ENCODE data around the gene LPIN1. TPM values are rescaled to one million over a fixed set of nuclear protein-coding genes. Genes with fewer than 3 reads are reported as not detected.

LPIN1 gene
- total and polyA plus RNA-seq, 2 of the 13 experiments (the other 11 are each of a cell fraction or from before 2014, with no cell fraction given) = 9.7 to 19.4 TPM

GRCh38 chr2:11748018-11748860 is 1.8 kb downstream of the LPIN1 start (continued):
- TF ChIP-seq HNF1A (IDR thresholded peaks at IDR 0.05; ENCODE audit: low read depth) (no peak), HNF1A (CRISPR knock-in tag; IDR thresholded peaks at IDR 0.05; ENCODE audit: borderline replicate concordance) (no peak), ZNF883 (CRISPR knock-in tag; IDR thresholded peaks at IDR 0.05; ENCODE audit: not compliant biosample characterization) (peak; percentile 7), ZNF460 (CRISPR knock-in tag; IDR thresholded peaks at IDR 0.05; ENCODE audit: borderline replicate concordance) (no peak)

- no TSS peak for BruUV-seq (replicated peaks)
- no peak for FAIRE-seq
- Histone ChIP-seq H3K9ac (ENCODE audit: insufficient read depth, low read depth, low read length) (no peak overlapping the region), H2AFZ (ENCODE audit: low read length) (no peak overlapping the region), H3K79me2 (ENCODE audit: insufficient read depth, low read length) (peaks cover 47% of the 10 kb centered on the region), H3K4me3 (replicated peaks in 1 of 3; ENCODE audit: insufficient read depth in 1 of 3, low read depth in 2 of 3, low read length in 3 of 3) (peak overlapping the region in 1 of 3 experiments; percentile 96; a peak in 1 of 6 replicates), H3K4me1 (ENCODE audit: insufficient read depth, low read length) (peaks cover 47% of the 10 kb centered on the region), H3K36me3 (replicated peaks in 1 of 2; ENCODE audit: control insufficient read depth in 1 of 2, insufficient read depth in 2 of 2, low read length in 2 of 2) (no peaks in the 10 kb centered on the region), H4K20me1 (ENCODE audit: insufficient read depth, low read length) (no peaks in the 10 kb centered on the region; the same call in 1 of the 2 replicates), H3K4me2 (ENCODE audit: low read depth, low read length) (peak overlapping the region; percentile 98; the same call in 1 of the 2 replicates), H3K27me3 (ENCODE audit: control insufficient read depth in 1 of 2, insufficient read depth in 2 of 2, low read length in 2 of 2) (no peaks in the 10 kb centered on the region; a peak in 1 of 5 replicates), H3K9me3 (ENCODE audit: low read length) (no peaks in the 10 kb centered on the region), H3K27ac (ENCODE audit: extremely low read length, insufficient read depth, low read length) (no peak overlapping the region)
- no peak for ATAC-seq
- ChIA-PET POLR2A (no interaction called here), CTCF (ENCODE audit: low intra/inter-chr PET ratio, low total read pairs) (no interaction called here)
- no peak for DNase-seq (ENCODE audit: low spot score)
- WGBS (ENCODE audit: low lambda C conversion rate) = 85% methylated on average over 11 of the region's 13 CpGs
- intact Hi-C loops (cut with micrococcal nuclease; ENCODE audit: unreplicated experiment) (loop anchor here (10.0 kb wide), 1 partner anchor 1256 kb away; no protein-coding TSS in a partner anchor), in situ Hi-C loops (cut with HindIII; ENCODE audit: extremely low pct_ligation_motif_present, low pct_unique_long_range_greater_than_20kb) (no loop called here)
- TF ChIP-seq TBP (CRISPR knock-in tag; IDR thresholded peaks at IDR 0.05) = no peak
- no peak for TF ChIP-seq DDIT3 (CRISPR knock-in tag; IDR thresholded peaks at IDR 0.05)
- no peak for TF ChIP-seq SYNCRIP (IDR thresholded peaks at IDR 0.05; ENCODE audit: insufficient read depth, low read depth, low read length)
- TF ChIP-seq CHD2 (IDR thresholded peaks at IDR 0.05; ENCODE audit: low read depth, low read length) = no peak
- TF ChIP-seq ISX (CRISPR knock-in tag; conservative IDR thresholded peaks at IDR 0.05) = no peak
- TF ChIP-seq ZBTB7A (CRISPR knock-in tag; IDR thresholded peaks at IDR 0.05) = 0 out of 2 replicates have a peak, but pooled peaks have one; percentile 20
- peak; percentile 77 for TF ChIP-seq CREB1 (IDR thresholded peaks at IDR 0.05)
- no peak for TF ChIP-seq CREB1 (CRISPR knock-in tag; IDR thresholded peaks at IDR 0.05)
- no peak for TF ChIP-seq WIZ (CRISPR knock-in tag; IDR thresholded peaks at IDR 0.05)
- TF ChIP-seq BCLAF1 (IDR thresholded peaks at IDR 0.05) = no peak
Measured at GRCh38 chr2:11748861-11749645, 2.6 kb downstream of the LPIN1 start.
